GM23248 (cell line): Measurements from ENCODE around the gene PTPRN.

Experiments
- EZH2 ChIP-seq: fragments of 200-600 bp; sonication (generic); IDR thresholded peaks from 2 replicates; pipeline ENCODE4 v1.6.1; 2018; ENCODE audit warnings: antibody characterized with exemption, mild to moderate bottlenecking; ENCODE audit not compliant: insufficient read depth, poor library complexity, severe bottlenecking
- EZH2phosphoT487 ChIP-seq: fragments of 200-600 bp; sonication (generic); IDR thresholded peaks from 2 replicates; pipeline ENCODE4 v1.6.1; 2018; ENCODE audit warnings: antibody characterized with exemption, moderate library complexity, mild to moderate bottlenecking, low read depth; ENCODE audit not compliant: insufficient read depth

- TF ChIP-seq EZH2, result no peak
- no peak for TF ChIP-seq EZH2phosphoT487
Observed at GRCh38 chr2:219289537-219290361, 19.5 kb downstream of the PTPRN start.
